Neural progenitor cell (in vitro differentiated cells): Measurements from ENCODE around the gene KCNE4. TPM values are rescaled to one million over a fixed set of nuclear protein-coding genes. Genes with fewer than 3 reads are reported as not detected.

Source experiments
- DNase-seq: peaks from one replicate; pipeline ENCODE4 v3.0.0-alpha.2; 2016; ENCODE audit warnings: low spot score
- H2AFZ ChIP-seq: fragments of 200-600 bp; sonication (generic); replicated peaks from 2 replicates; pipeline ENCODE4 v1.6.1; 2016; ENCODE audit warnings: antibody characterized with exemption
- H3F3A ChIP-seq: fragments of 200-600 bp; sonication (generic); 2 replicates; pipeline ENCODE4 v1.6.1; 2016; ENCODE audit warnings: antibody characterized with exemption, low read depth
- H3K27ac ChIP-seq: fragments of 200-600 bp; sonication (generic); 2 replicates; pipeline ENCODE4 v1.5.1; 2016; ENCODE audit warnings: mild to moderate bottlenecking
- H3K27me3 ChIP-seq: fragments of 200-600 bp; sonication (generic); 2 replicates; pipeline ENCODE4 v1.6.1; 2016; ENCODE audit warnings: mild to moderate bottlenecking, moderate library complexity
- H3K36me3 ChIP-seq: fragments of 200-600 bp; sonication (generic); 2 replicates; pipeline ENCODE4 v1.5.1; 2016
- H3K4me1 ChIP-seq: fragments of 200-600 bp; sonication (generic); 2 replicates; pipeline ENCODE4 v1.6.1; 2016; ENCODE audit warnings: mixed run types
- H3K4me2 ChIP-seq: fragments of 200-600 bp; sonication (generic); 2 replicates; pipeline ENCODE4 v1.6.1; 2016
- H3K4me3 ChIP-seq: fragments of 200-600 bp; sonication (generic); 2 replicates; pipeline ENCODE4 v1.5.1; 2016
- H3K79me2 ChIP-seq: fragments of 200-600 bp; sonication (generic); 2 replicates; pipeline ENCODE4 v1.6.1; 2016; ENCODE audit warnings: low read depth
- H3K9ac ChIP-seq: fragments of 200-600 bp; sonication (generic); 2 replicates; pipeline ENCODE4 v1.6.1; 2016
- H3K9me3 ChIP-seq: fragments of 200-600 bp; sonication (generic); 2 replicates; pipeline ENCODE4 v1.5.1; 2016; ENCODE audit warnings: low read depth
- H4K20me1 ChIP-seq: fragments of 200-600 bp; sonication (generic); 2 replicates; pipeline ENCODE4 v1.6.1; 2016; ENCODE audit warnings: low read depth
- H3K27ac Mint-ChIP-seq: 3 replicates; pipeline ENCODE4 v1.8.0; 2021; ENCODE audit warnings: mixed read lengths
- H3K27me3 Mint-ChIP-seq: 2 replicates; pipeline ENCODE4 v1.8.0; 2022; ENCODE audit warnings: low read depth, mild to moderate bottlenecking, inconsistent platforms, moderate library complexity, mixed read lengths; ENCODE audit not compliant: insufficient read depth
- H3K36me3 Mint-ChIP-seq: 3 replicates; pipeline ENCODE4 v1.8.0; 2021; ENCODE audit warnings: mixed read lengths
- H3K4me1 Mint-ChIP-seq: 3 replicates; pipeline ENCODE4 v1.8.0; 2021; ENCODE audit warnings: mixed read lengths
- H3K4me3 Mint-ChIP-seq: 3 replicates; pipeline ENCODE4 v1.8.0; 2021; ENCODE audit warnings: mild to moderate bottlenecking, moderate library complexity, mixed read lengths
- H3K9me3 Mint-ChIP-seq: 3 replicates; pipeline ENCODE4 v1.8.0; 2020; ENCODE audit warnings: mixed read lengths
- EZH2 ChIP-seq: fragments of 200-600 bp; sonication (generic); IDR thresholded peaks from 2 replicates; pipeline ENCODE4 v1.6.1; 2017; ENCODE audit warnings: antibody characterized with exemption, mild to moderate bottlenecking, moderate library complexity
- EZH2phosphoT487 ChIP-seq: fragments of 200-600 bp; sonication (generic); IDR thresholded peaks from 2 replicates; pipeline ENCODE4 v1.6.1; 2017; ENCODE audit warnings: antibody characterized with exemption
- total RNA-seq: library from RNA; depleted of rRNA; stranded (reverse); fragments of >200 nt; gene quantifications from 2 replicates; pipeline ENCODE4 v1.2.3, GENCODE V29; 2015; ENCODE audit warnings: low replicate concordance
- TF ChIP-seq, protein P1 (sequence below): fragments of 200-600 bp; sonication (generic); IDR thresholded peaks from 2 replicates; pipeline ENCODE4 v1.5.1; 2017; ENCODE audit warnings: antibody characterized with exemption, mild to moderate bottlenecking

The KCNE4 gene
- total RNA-seq, 1 donor from 2014 or later = not detected

DNA sequence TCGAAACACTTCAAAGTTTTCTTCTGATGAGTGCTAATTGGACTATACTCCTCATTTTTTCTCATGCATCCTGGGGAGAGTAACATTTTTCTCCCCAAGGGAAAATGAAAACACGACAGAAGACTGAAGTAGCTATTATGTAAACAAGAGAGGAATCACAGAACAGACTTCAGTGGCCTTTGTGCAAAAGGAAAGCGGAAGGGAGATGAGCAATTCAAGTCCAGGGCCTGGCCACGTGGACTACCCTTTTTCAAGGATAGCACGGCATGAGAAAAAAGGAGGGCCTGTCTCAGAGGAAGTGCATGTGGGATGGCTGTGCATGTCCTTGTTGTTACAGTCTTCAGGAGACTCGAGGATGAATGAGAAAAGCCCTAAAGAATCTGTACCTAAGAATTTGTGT is 43.8 kb upstream of the KCNE4 start:
- Mint-ChIP-seq H3K4me1 (peaks cover 2% of the 10 kb centered on the region), H3K36me3 (no peaks in the 10 kb centered on the region)

DNA sequence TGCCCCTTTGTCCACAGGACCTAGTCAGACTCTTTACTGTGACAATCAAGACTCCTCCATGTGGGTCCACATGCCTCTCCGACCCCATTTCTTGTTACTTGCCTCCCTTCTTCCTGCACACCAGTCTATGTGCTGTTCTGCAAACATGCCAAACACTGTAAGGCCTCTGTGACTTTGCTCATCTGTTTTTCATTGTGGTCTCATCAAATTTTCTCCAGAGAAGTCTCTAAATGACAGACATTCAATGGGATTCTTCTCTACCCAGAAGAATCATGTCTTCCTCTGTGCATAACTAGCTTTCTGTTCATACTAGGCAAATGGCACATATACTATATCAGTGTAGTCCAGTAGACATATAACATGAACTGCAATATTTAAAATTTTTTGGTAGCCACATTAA is 43.0 kb upstream of the KCNE4 start:
- no peak overlapping the region for H2AFZ ChIP-seq
- no peak for DNase-seq

More for the DNA sequence above, 43.8 kb upstream of the KCNE4 start:
- no peak overlapping the region for H3K4me3 ChIP-seq
- no peaks in the 10 kb centered on the region for H3K4me1 ChIP-seq
- DNase-seq = no peak
- Mint-ChIP-seq H3K9me3 (peaks cover 2% of the 10 kb centered on the region), H3K4me3 (no peak overlapping the region), H3K27me3 (no peaks in the 10 kb centered on the region), H3K27ac (no peak overlapping the region)
- no peaks in the 10 kb centered on the region for H3F3A ChIP-seq
- H3K9me3 ChIP-seq = no peaks in the 10 kb centered on the region
- TF ChIP-seq EZH2 (no peak), EZH2phosphoT487 (no peak)
- TF ChIP-seq, protein P1, sequence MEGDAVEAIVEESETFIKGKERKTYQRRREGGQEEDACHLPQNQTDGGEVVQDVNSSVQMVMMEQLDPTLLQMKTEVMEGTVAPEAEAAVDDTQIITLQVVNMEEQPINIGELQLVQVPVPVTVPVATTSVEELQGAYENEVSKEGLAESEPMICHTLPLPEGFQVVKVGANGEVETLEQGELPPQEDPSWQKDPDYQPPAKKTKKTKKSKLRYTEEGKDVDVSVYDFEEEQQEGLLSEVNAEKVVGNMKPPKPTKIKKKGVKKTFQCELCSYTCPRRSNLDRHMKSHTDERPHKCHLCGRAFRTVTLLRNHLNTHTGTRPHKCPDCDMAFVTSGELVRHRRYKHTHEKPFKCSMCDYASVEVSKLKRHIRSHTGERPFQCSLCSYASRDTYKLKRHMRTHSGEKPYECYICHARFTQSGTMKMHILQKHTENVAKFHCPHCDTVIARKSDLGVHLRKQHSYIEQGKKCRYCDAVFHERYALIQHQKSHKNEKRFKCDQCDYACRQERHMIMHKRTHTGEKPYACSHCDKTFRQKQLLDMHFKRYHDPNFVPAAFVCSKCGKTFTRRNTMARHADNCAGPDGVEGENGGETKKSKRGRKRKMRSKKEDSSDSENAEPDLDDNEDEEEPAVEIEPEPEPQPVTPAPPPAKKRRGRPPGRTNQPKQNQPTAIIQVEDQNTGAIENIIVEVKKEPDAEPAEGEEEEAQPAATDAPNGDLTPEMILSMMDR = no peak
- H3K9ac ChIP-seq = no peak overlapping the region
- H3K27ac ChIP-seq = no peak overlapping the region
- no peaks in the 10 kb centered on the region for H4K20me1 ChIP-seq
- no peak overlapping the region for H2AFZ ChIP-seq
- H3K79me2 ChIP-seq = no peaks in the 10 kb centered on the region
- H3K27me3 ChIP-seq = no peaks in the 10 kb centered on the region
- H3K36me3 ChIP-seq = no peaks in the 10 kb centered on the region
- no peak overlapping the region for H3K4me2 ChIP-seq

DNA sequence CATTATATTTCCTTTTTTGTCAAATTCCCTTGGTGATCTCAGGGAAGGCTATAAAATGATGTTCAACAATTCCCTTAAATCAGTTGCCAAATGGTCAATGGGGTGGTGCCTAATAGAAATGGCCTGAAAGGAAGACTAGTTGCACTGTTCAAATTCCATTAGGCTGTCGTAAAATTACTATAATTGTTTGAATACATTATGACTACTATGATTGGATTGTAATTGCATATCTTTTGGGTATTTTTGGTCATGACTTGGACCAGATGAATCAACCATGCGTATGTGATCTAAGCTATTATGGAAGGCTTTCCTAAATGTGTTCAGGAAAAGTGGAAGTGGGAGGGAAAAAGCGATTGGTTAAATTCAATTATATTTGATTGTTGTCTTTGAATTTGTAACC is 41.3 kb upstream of the KCNE4 start:
- Histone ChIP-seq H4K20me1 (no peaks in the 10 kb centered on the region), H3K27ac (no peak overlapping the region), H3K9me3 (no peaks in the 10 kb centered on the region), H3K4me1 (no peaks in the 10 kb centered on the region), H3K4me3 (no peak overlapping the region), H2AFZ (no peak overlapping the region), H3K4me2 (no peak overlapping the region), H3F3A (no peaks in the 10 kb centered on the region), H3K27me3 (no peaks in the 10 kb centered on the region), H3K79me2 (no peaks in the 10 kb centered on the region), H3K9ac (no peak overlapping the region), H3K36me3 (no peaks in the 10 kb centered on the region)
- H3K27me3 Mint-ChIP-seq = no peaks in the 10 kb centered on the region
- H3K36me3 Mint-ChIP-seq = no peaks in the 10 kb centered on the region
- no peak overlapping the region for H3K4me3 Mint-ChIP-seq
- no peak for DNase-seq
- TF ChIP-seq EZH2phosphoT487 = no peak
- TF ChIP-seq, protein P1 = no peak
- no peak for TF ChIP-seq EZH2
- no peak overlapping the region for H3K27ac Mint-ChIP-seq
- no peaks in the 10 kb centered on the region for H3K4me1 Mint-ChIP-seq
- peaks cover 8% of the 10 kb centered on the region for H3K9me3 Mint-ChIP-seq

More for the DNA sequence above, 43.0 kb upstream of the KCNE4 start:
- Histone ChIP-seq H3K4me2 (no peak overlapping the region), H3K79me2 (no peaks in the 10 kb centered on the region), H3K27me3 (no peaks in the 10 kb centered on the region), H3K27ac (no peak overlapping the region), H3F3A (no peaks in the 10 kb centered on the region), H3K9ac (no peak overlapping the region), H3K4me3 (no peak overlapping the region), H4K20me1 (no peaks in the 10 kb centered on the region), H3K9me3 (no peaks in the 10 kb centered on the region), H3K4me1 (no peaks in the 10 kb centered on the region), H3K36me3 (no peaks in the 10 kb centered on the region)
- H3K4me1 Mint-ChIP-seq = no peaks in the 10 kb centered on the region
- no peaks in the 10 kb centered on the region for H3K36me3 Mint-ChIP-seq
- no peaks in the 10 kb centered on the region for H3K27me3 Mint-ChIP-seq
- peaks cover 8% of the 10 kb centered on the region for H3K9me3 Mint-ChIP-seq
- H3K27ac Mint-ChIP-seq = no peak overlapping the region
- TF ChIP-seq, protein P1 = no peak
- no peak for TF ChIP-seq EZH2phosphoT487
- H3K4me3 Mint-ChIP-seq = no peak overlapping the region

DNA sequence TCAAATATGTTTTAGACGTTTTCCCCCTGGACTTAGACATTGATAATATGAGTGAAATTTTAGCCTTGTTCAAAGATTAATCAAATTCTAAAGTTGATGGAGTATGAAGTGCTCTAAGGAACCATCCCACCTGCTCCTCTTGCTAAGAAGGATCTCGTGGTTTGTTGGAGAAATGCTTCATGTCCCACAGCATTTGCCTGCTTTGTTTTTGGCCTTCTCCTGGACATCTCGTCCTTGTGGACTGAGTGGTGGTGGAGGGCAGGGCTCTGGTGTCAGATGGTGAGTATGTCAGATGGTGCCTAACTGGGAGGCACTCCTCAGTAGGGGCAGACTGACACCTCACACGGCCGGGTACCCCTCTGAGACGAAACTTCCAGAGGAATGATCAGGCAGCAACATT is 39.7 kb upstream of the KCNE4 start:
- Mint-ChIP-seq H3K4me3 (no peak overlapping the region), H3K27ac (no peak overlapping the region), H3K4me1 (no peaks in the 10 kb centered on the region), H3K36me3 (no peaks in the 10 kb centered on the region), H3K9me3 (peaks cover 8% of the 10 kb centered on the region), H3K27me3 (no peaks in the 10 kb centered on the region)
- Histone ChIP-seq H3F3A (no peaks in the 10 kb centered on the region), H3K4me1 (no peaks in the 10 kb centered on the region), H3K9ac (no peak overlapping the region), H3K4me3 (no peak overlapping the region), H3K9me3 (no peaks in the 10 kb centered on the region), H4K20me1 (no peaks in the 10 kb centered on the region), H2AFZ (no peak overlapping the region), H3K27me3 (no peaks in the 10 kb centered on the region), H3K36me3 (no peaks in the 10 kb centered on the region), H3K27ac (no peak overlapping the region), H3K79me2 (no peaks in the 10 kb centered on the region), H3K4me2 (no peak overlapping the region)
- TF ChIP-seq, protein P1 = no peak
- DNase-seq = no peak
